Heart right ventricle (tissue), 16 donors: ENCODE data around the gene SLC13A5. TPM values are rescaled to one million over a fixed set of nuclear protein-coding genes. Genes with fewer than 3 reads are reported as not detected.
A peak's percentile ranks its signal among the peaks of the same experiment; 100 is the strongest.

Experiments used
- ATAC-seq, 8 donors: fragments of 200-7000 bp; cut with Tn5 transposase; one replicate each; pipeline ENCODE4 v1.9.1; 2020; ENCODE audit warnings: mild to moderate bottlenecking in 8 of 8, moderate library complexity in 8 of 8, moderate number of reproducible peaks in 1 of 8
- DNase-seq, 2 donors: peaks; one replicate each; pipeline ENCODE4 v3.0.0-alpha.2; 2020
- H3K27ac ChIP-seq, 10 donors: fragments of 200-600 bp; sonication (generic) in 2 of 10; one replicate each; pipeline versions ENCODE4 v1.5.0 to v1.8.0; 2020 to 2022; ENCODE audit warnings: mild to moderate bottlenecking in 3 of 10
- H3K27me3 ChIP-seq, 7 donors: fragments of 200-600 bp; one replicate each; pipeline ENCODE4 v1.8.0; 2021 to 2022; ENCODE audit warnings: mild to moderate bottlenecking in 2 of 7
- H3K36me3 ChIP-seq, 9 donors: fragments of 200-600 bp; sonication (generic) in 1 of 9; one replicate each; pipeline versions ENCODE4 v1.5.0 to v1.8.0; 2020 to 2022; ENCODE audit warnings: mild to moderate bottlenecking in 2 of 9
- H3K4me1 ChIP-seq, 9 donors: fragments of 200-600 bp; sonication (generic) in 1 of 9; one replicate each; pipeline versions ENCODE4 v1.5.0 to v1.8.0; 2020 to 2022; ENCODE audit warnings: mild to moderate bottlenecking in 4 of 9
- H3K4me3 ChIP-seq, 10 donors: fragments of 200-600 bp; sonication (generic) in 2 of 10; one replicate each; pipeline versions ENCODE4 v1.5.0 to v1.8.0; 2020 to 2022; ENCODE audit warnings: mild to moderate bottlenecking in 7 of 10, moderate library complexity in 2 of 10
- H3K9me3 ChIP-seq, 11 donors: fragments of 200-600 bp in 10 of 11; sonication (generic) in 2 of 11; one replicate each; pipeline versions ENCODE4 v1.5.0 to v1.8.0; 2013 to 2022; ENCODE audit warnings: mild to moderate bottlenecking in 2 of 11, control low read depth in 1 of 11, moderate library complexity in 1 of 11
- CTCF ChIP-seq, 9 donors: fragments of 200-600 bp; sonication (generic) in 2 of 9; IDR thresholded peaks; one replicate each; pipeline versions ENCODE4 v1.5.0 to v1.8.0; 2021 to 2022; ENCODE audit warnings: antibody characterized with exemption in 9 of 9, mild to moderate bottlenecking in 5 of 9, moderate library complexity in 1 of 9
- WGBS, 2 donors: extraction: QIAGEN DNeasy Blood & Tissue Kit; methylation state at CpG; one replicate each; pipeline ENCODE4 v1.1.7; 2013; ENCODE audit warnings: inconsistent platforms in 1 of 2; 5-methylcytosine and 5-hydroxymethylcytosine counted together
- intact Hi-C, 10 donors: fragments of 100-400 bp; cut with DNase I; formaldehyde crosslinking; loops; one replicate each; pipeline versions ENCODE4 v1.11.1 to v1.14.2; 2022
- polyA plus RNA-seq, 2 donors: library from polyadenylated mRNA; stranded (reverse); fragments of 200-250 nt; gene quantifications; one replicate each; pipeline ENCODE4 v1.2.3, GENCODE V29; 2013
- total RNA-seq, 10 donors: library from RNA; stranded (reverse); fragmentation: NEBNext Ultra II Directional in 3 of 10; extraction: Animal tissue kit (Norgen Biotek cat#: 25700) in 3 of 10; gene quantifications; one replicate each; pipeline versions ENCODE4 v1.2.1 to v1.2.4, GENCODE V29; 2021 to 2023
- donor health status: Arrhythmogenic right ventricular cardiomyopathy.
- donor health status: ischemic (EF 13 %, LVEDD 7.1; RV severe dilation, severe dysfunction).
- donor health status: healthy with polysubstance abuse.
- donor health status: DM: no; HTN: yes; CAD: no.
- donor health status: DM: no; HTN: no; CAD: no.
- donor health status: ischemic (EF 25% LVEDD 6.9; RV normal size, moderate dysfunction).
- donor health status: ischemic (EF 25% LVEDD 5.7; RV mildly dilated, moderate dysfunction).
- donor health status: healthy.
- donor health status: DM: yes; HTN: yes; CAD: no.
- donor health status: Ischemic cardiomyopathy.
- donor health status: ischemic (EF 35%, LVEDD 5.7; RV mildly dilated, moderate dysfunction).
- donor health status: nonischemic (EF 11% LVEDD 7.7; RV severe dilation, severe dysfunction).
- donor health status: DM: yes; HTN: yes; CAD: no.
- donor health status: PGD.
- donor health status: ischemic (EF 29% LVEDD 5.4; RV normal size, mild dysfunction).
- donor health status: nonischemic (EF 23%, LVEDD 6.1; RV moderate dilation, normal function).

SLC13A5 gene
- total and polyA plus RNA-seq, 12 donors, result 0.03 to 0.36 (median 0.17) TPM; not detected in 9

DNA sequence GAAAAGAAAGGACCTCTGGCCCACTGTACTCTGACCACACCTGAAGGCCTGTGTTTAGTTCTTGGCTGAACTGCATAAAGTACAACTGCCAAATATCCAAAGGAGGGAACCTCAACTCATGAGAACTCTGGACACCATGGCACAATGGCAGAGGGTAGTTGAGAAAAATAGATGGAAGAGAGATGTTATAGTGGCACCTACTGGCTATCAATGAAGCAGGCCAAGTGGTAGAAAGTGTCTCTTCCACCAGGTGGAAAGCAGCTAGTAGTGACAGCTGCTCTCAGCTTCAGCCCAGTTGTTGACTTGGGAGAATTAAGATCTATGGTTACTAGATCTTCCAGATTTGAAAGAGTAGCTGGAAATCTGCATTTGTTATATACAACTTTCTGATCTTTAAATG, 65.0 kb downstream of the SLC13A5 start:
- peaks cover 0 to 14% (median 0%) of the 10 kb centered on the region in 7 donors for H3K27me3 ChIP-seq
- peaks cover 8 to 48% (median 27%) of the 10 kb centered on the region in 9 donors for H3K4me1 ChIP-seq
- H3K4me3 ChIP-seq, result no peak overlapping the region
- intact Hi-C loops, result loop anchor here in 2 of 10 donors (10.0 kb wide), 1 partner anchor 173 kb away; no protein-coding TSS in a partner anchor
- DNase-seq (no peak), ATAC-seq (no peak)
- no peaks in the 10 kb centered on the region for H3K9me3 ChIP-seq
- peaks cover 0 to 71% (median 12%) of the 10 kb centered on the region in 9 donors for H3K36me3 ChIP-seq
- H3K27ac ChIP-seq, result no peak overlapping the region
- peak in 1 of 9 donors; percentile 21 for TF ChIP-seq CTCF (IDR thresholded peaks at IDR 0.05)

- 82 to 89% methylated on average over 5 of the region's 5 CpGs for WGBS, 2 donors
- ATAC-seq (no peak), DNase-seq (no peak)
- no peaks in the 10 kb centered on the region for H3K9me3 ChIP-seq
- no peak overlapping the region for H3K27ac ChIP-seq
- TF ChIP-seq CTCF (IDR thresholded peaks at IDR 0.05), result no peak
- intact Hi-C loops, result loop anchor here in 2 of 10 donors (10.0 kb wide), 1 partner anchor 169 kb away; no protein-coding TSS in a partner anchor
- no peaks in the 10 kb centered on the region for H3K27me3 ChIP-seq
- peaks cover 0 to 65% (median 12%) of the 10 kb centered on the region in 9 donors for H3K36me3 ChIP-seq
- no peak overlapping the region for H3K4me3 ChIP-seq
- peaks cover 6 to 40% (median 29%) of the 10 kb centered on the region in 9 donors for H3K4me1 ChIP-seq
Measured at GRCh38 chr17:6643451-6644125, 69.6 kb downstream of the SLC13A5 start.

GRCh38 chr17:6642592-6642991, 70.6 kb downstream of the SLC13A5 start:
- H3K27me3 ChIP-seq, result no peaks in the 10 kb centered on the region
- intact Hi-C loops, result loop anchor here in 2 of 10 donors (10.0 kb wide), 1 partner anchor 168 kb away; no protein-coding TSS in a partner anchor
- H3K9me3 ChIP-seq, result no peaks in the 10 kb centered on the region
- DNase-seq, result no peak
- peaks cover 6 to 37% (median 29%) of the 10 kb centered on the region in 9 donors for H3K4me1 ChIP-seq
- TF ChIP-seq CTCF (IDR thresholded peaks at IDR 0.05), result no peak
- ATAC-seq, result no peak
- no peak overlapping the region for H3K27ac ChIP-seq
- no peak overlapping the region for H3K4me3 ChIP-seq
- WGBS, 2 donors, result 52 to 71% methylated on average over 2 of the region's 2 CpGs
- peaks cover 0 to 55% (median 12%) of the 10 kb centered on the region in 9 donors for H3K36me3 ChIP-seq

DNA sequence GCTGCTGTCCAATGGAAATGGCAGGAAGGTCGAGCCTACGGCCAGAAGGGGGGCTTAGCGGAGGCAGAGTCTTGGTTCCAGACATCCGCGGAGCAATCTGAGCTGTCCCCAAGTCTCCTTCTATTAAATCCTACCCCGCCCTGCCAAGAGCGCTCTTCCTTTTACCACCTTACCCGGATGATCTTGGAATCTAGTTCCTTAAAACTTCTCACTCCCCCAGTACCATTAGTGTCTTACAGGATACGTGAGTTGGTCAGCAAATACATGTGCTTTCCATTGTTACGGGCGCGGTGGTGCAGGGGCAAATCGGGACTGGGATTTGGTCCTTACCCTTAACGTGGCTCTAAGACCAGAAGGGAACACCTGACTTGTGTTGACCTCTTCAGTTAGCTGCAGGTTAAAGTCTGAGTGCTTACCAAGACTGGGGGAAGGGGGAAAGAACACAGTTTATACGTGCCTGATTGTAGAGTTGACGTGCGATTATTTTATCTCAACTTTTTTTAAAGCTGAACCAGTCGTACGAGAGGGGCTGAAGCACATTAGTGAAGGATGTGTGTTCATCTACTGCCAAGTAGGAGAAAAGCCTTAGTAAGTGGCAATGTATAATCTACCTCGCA, 71.8 kb downstream of the SLC13A5 start:
- ATAC-seq (peak in 5 of 8 donors; percentile 1 to 13 (median 6)), DNase-seq (no peak)
- intact Hi-C loops, result loop anchor here in 2 of 10 donors (10.0 kb wide), 1 partner anchor 167 kb away; no protein-coding TSS in a partner anchor
- Histone ChIP-seq H3K27ac (peak overlapping the region; percentile 74 to 95 (median 88)), H3K9me3 (no peaks in the 10 kb centered on the region), H3K27me3 (no peaks in the 10 kb centered on the region), H3K4me1 (peaks cover 6 to 32% (median 29%) of the 10 kb centered on the region in 9 donors), H3K36me3 (peaks cover 0 to 43% (median 12%) of the 10 kb centered on the region in 9 donors), H3K4me3 (peak overlapping the region; percentile 75 to 98 (median 86))
- WGBS, 2 donors, result 3% methylated on average over 20 of the region's 20 CpGs
- no peak for TF ChIP-seq CTCF (IDR thresholded peaks at IDR 0.05)
